GM10266 (cell line): ENCODE results near the gene DACH1.

Experiments used
- DNase-seq: peaks from one replicate; pipeline ENCODE4 v3.0.0; 2012; ENCODE audit errors: extremely low spot score
- CTCF ChIP-seq: IDR thresholded peaks from 2 replicates; pipeline ENCODE4 v1.5.1; 2012; ENCODE audit warnings: mild to moderate bottlenecking, low read depth; ENCODE audit not compliant: control insufficient read depth, insufficient read depth; ENCODE audit errors: missing control alignments

Gene DACH1

GRCh38 chr13:71645467-71645866, 221.5 kb downstream of the DACH1 start:
- TF ChIP-seq CTCF: no peak
- no peak for DNase-seq

GRCh38 chr13:71644579-71644978, 222.4 kb downstream of the DACH1 start:
- TF ChIP-seq CTCF: no peak
- DNase-seq: no peak

GRCh38 chr13:71643448-71643860, 223.6 kb downstream of the DACH1 start:
- DNase-seq: no peak
- no peak for TF ChIP-seq CTCF

- TF ChIP-seq CTCF: no peak
Observed at GRCh38 chr13:71638751-71639150, 228.3 kb downstream of the DACH1 start.

GRCh38 chr13:71634602-71635443, 232.2 kb downstream of the DACH1 start:
- TF ChIP-seq CTCF: no peak
- no peak for DNase-seq

More at GRCh38 chr13:71638751-71639150, 228.3 kb downstream of the DACH1 start:
- DNase-seq: no peak

- DNase-seq: no peak
- TF ChIP-seq CTCF: no peak
Observed at GRCh38 chr13:71634182-71634581, 232.8 kb downstream of the DACH1 start.

GRCh38 chr13:71632721-71633120, 234.3 kb downstream of the DACH1 start:
- TF ChIP-seq CTCF: no peak
- no peak for DNase-seq
